Endothelial cell of umbilical vein (primary cell): Measurements from ENCODE around the gene OGT. TPM values are rescaled to one million over a fixed set of nuclear protein-coding genes. Genes with fewer than 3 reads are reported as not detected.
A peak's percentile ranks its signal among the peaks of the same experiment; 100 is the strongest.

Experiments
- BruUV-seq: library from RNA; stranded (reverse); fragments of 400-500 nt; replicated peaks from 2 replicates; lab custom pipeline; 2021; lab: Mats Ljungman, UMichigan
- CTCF ChIA-PET: fragments of 300-600, 350-600 bp; sonication (Branson Sonifier 250); formaldehyde crosslinking; loops from one replicate; lab custom pipeline; 2021; ENCODE audit warnings: antibody characterized with exemption, inconsistent platforms; lab: Charles Lee
- POLR2A ChIA-PET: fragments of 300-600, 350-600 bp; sonication (Branson Sonifier 250); formaldehyde crosslinking; loops from one replicate; lab custom pipeline; 2021; ENCODE audit warnings: antibody characterized with exemption, inconsistent platforms; lab: Charles Lee
- DNase-seq: peaks from one replicate; pipeline ENCODE4 v3.0.0-alpha.2; 2011; ENCODE audit warnings: low read depth, low spot score
- FAIRE-seq: peaks from 2 replicates; lab custom pipeline; 2011; peaks lifted over from hg19 to GRCh38; lab: Jason Lieb, UNC
- H2AFZ ChIP-seq: 2 replicates; pipeline ENCODE4 v1.6.0; 2012; ENCODE audit warnings: low read depth, low read length, control low read depth, inconsistent platforms
- H3K27ac ChIP-seq: 2 replicates; pipeline ENCODE4 v1.5.1; 2011; ENCODE audit warnings: low read depth, mild to moderate bottlenecking, control low read depth, low read length, moderate library complexity; ENCODE audit not compliant: insufficient read depth
- H3K27me3 ChIP-seq, 2 experiments: 2 replicates each; pipeline versions ENCODE4 v1.6.0 to v1.6.1; 2011; ENCODE audit warnings: low read length in 2 of 2, mixed read lengths in 1 of 2; ENCODE audit not compliant: control insufficient read depth in 2 of 2, insufficient read depth in 2 of 2
- H3K36me3 ChIP-seq, 2 experiments: 2 replicates in 1 of 2; 3 replicates in 1 of 2; pipeline ENCODE4 v1.5.1; 2011; ENCODE audit warnings: low read length in 2 of 2, mild to moderate bottlenecking in 1 of 2, moderate library complexity in 1 of 2; ENCODE audit not compliant: control insufficient read depth in 2 of 2, insufficient read depth in 2 of 2; ENCODE audit errors: extremely low read depth in 1 of 2
- H3K4me1 ChIP-seq: 3 replicates; pipeline ENCODE4 v1.5.1; 2011; ENCODE audit warnings: mild to moderate bottlenecking, low read length; ENCODE audit not compliant: control insufficient read depth, insufficient read depth; ENCODE audit errors: extremely low read depth
- H3K4me2 ChIP-seq: 2 replicates; pipeline ENCODE4 v1.6.1; 2011; ENCODE audit warnings: low read length, control low read depth, mixed read lengths; ENCODE audit not compliant: insufficient read depth
- H3K4me3 ChIP-seq, 3 experiments: fragments of 200-600 bp in 1 of 3; sonication (generic), shearing (Covaris generic) in 1 of 3; replicated peaks in 1 of 3; 2 replicates each; pipeline ENCODE4 v1.5.1; 2011 to 2016; ENCODE audit warnings: control low read depth in 3 of 3, low read length in 3 of 3, mild to moderate bottlenecking in 2 of 3, inconsistent platforms in 1 of 3, low read depth in 1 of 3, moderate library complexity in 1 of 3; ENCODE audit not compliant: insufficient read depth in 1 of 3
- H3K79me2 ChIP-seq: 2 replicates; pipeline ENCODE4 v1.6.0; 2012; ENCODE audit warnings: low read length, inconsistent platforms; ENCODE audit not compliant: control insufficient read depth, insufficient read depth
- H3K9ac ChIP-seq: replicated peaks from 2 replicates; pipeline ENCODE3; 2011; ENCODE audit warnings: low read length, control low read depth; ENCODE audit not compliant: insufficient read depth; ENCODE audit errors: extremely low read depth
- H3K9me1 ChIP-seq: replicated peaks from 3 replicates; pipeline ENCODE4 v1.6.0; 2011; ENCODE audit warnings: mild to moderate bottlenecking, low read length; ENCODE audit not compliant: control insufficient read depth, insufficient read depth; ENCODE audit errors: extremely low read depth
- H3K9me3 ChIP-seq: replicated peaks from 2 replicates; pipeline ENCODE4 v1.5.1; 2012; ENCODE audit warnings: low read length, inconsistent platforms; ENCODE audit not compliant: control insufficient read depth, insufficient read depth
- H4K20me1 ChIP-seq: replicated peaks from 2 replicates; pipeline ENCODE3; 2011; ENCODE audit warnings: mild to moderate bottlenecking, low read length; ENCODE audit not compliant: control insufficient read depth, insufficient read depth; ENCODE audit errors: extremely low read depth
- CTCF ChIP-seq, 2 donors: IDR thresholded peaks; 1 replicate in 1 of 2; 2 replicates in 1 of 2; pipeline ENCODE4 v1.5.1; 2011; ENCODE audit warnings: low read length in 2 of 2, mild to moderate bottlenecking in 2 of 2, moderate library complexity in 2 of 2, control low read depth in 1 of 2, inconsistent platforms in 1 of 2, low read depth in 1 of 2; ENCODE audit not compliant: insufficient read depth in 1 of 2; ENCODE audit errors: extremely low read depth in 1 of 2
- EZH2 ChIP-seq: IDR thresholded peaks from 2 replicates; pipeline ENCODE4 v1.6.1; 2012; ENCODE audit warnings: borderline replicate concordance, low read depth, mild to moderate bottlenecking, moderate library complexity, low read length, inconsistent platforms; ENCODE audit not compliant: severe bottlenecking
- FOS ChIP-seq: IDR thresholded peaks from 2 replicates; pipeline ENCODE4 v1.6.1; 2011; ENCODE audit warnings: mild to moderate bottlenecking, low read length, moderate library complexity, borderline replicate concordance; ENCODE audit not compliant: insufficient read depth
- GATA2 ChIP-seq: IDR thresholded peaks from 2 replicates; pipeline ENCODE4 v1.7.0; 2011; ENCODE audit warnings: low read depth, mild to moderate bottlenecking, moderate library complexity, mixed read lengths, low read length; ENCODE audit not compliant: insufficient read length, insufficient read depth
- JUN ChIP-seq: IDR thresholded peaks from 2 replicates; pipeline ENCODE4 v1.6.1; 2011; ENCODE audit warnings: borderline replicate concordance, low read depth; ENCODE audit not compliant: insufficient read length, insufficient read depth
- MAX ChIP-seq: IDR thresholded peaks from 2 replicates; pipeline ENCODE4 v1.6.1; 2011; ENCODE audit not compliant: insufficient read depth, insufficient read length
- MYC ChIP-seq: IDR thresholded peaks from one replicate; pipeline ENCODE4 v1.6.1; 2011; ENCODE audit warnings: mild to moderate bottlenecking, low read depth, low read length
- POLR2A ChIP-seq: IDR thresholded peaks from 2 replicates; pipeline ENCODE4 v1.6.1; 2012; ENCODE audit warnings: low read depth, mild to moderate bottlenecking, control low read depth, low read length
- POLR2AphosphoS5 ChIP-seq: IDR thresholded peaks from 2 replicates; pipeline ENCODE4 v1.6.1; 2012; ENCODE audit warnings: low read depth, mild to moderate bottlenecking, control low read depth, low read length, moderate library complexity; ENCODE audit not compliant: insufficient read depth
- dilution Hi-C: fragments of 300-500 bp; cut with MboI; formaldehyde crosslinking; loops from one replicate; pipeline ENCODE4 v1.15.0; 2019; ENCODE audit warnings: low sequenced_read_pairs; ENCODE audit not compliant: extremely low pct_ligation_motif_present
- intact Hi-C: fragments of 100-400 bp; cut with micrococcal nuclease; formaldehyde crosslinking; loops from one replicate; pipeline ENCODE4 v1.10.0; 2022
- polyA plus RNA-seq, 4 experiments: library from polyadenylated mRNA; depleted of rRNA in 3 of 4; stranded (reverse) in 3 of 4; unstranded in 1 of 4; fragments of >200 nt; gene quantifications; 2 replicates each; pipeline versions ENCODE4 v1.2.1 to v1.2.3, GENCODE V29; 2011 to 2012; ENCODE audit warnings: missing spikeins in 1 of 4
- total RNA-seq: library from RNA; stranded (reverse); gene quantifications from 2 replicates; pipeline ENCODE4 v1.2.3, GENCODE V29; 2021

The OGT gene
- total and polyA plus RNA-seq, 2 donors (not counting 3 experiments of a cell fraction or from before 2014, with no cell fraction given): 129 to 141 TPM

GRCh38 chrX:71547339-71547738 lies 14.4 kb downstream of the OGT start:
- peaks cover 2% of the 10 kb centered on the region for H3K9me1 ChIP-seq
- H3K9ac ChIP-seq: no peak overlapping the region
- TF ChIP-seq CTCF (IDR thresholded peaks at IDR 0.05; ENCODE audit: extremely low read depth in 1 of 2, insufficient read depth in 1 of 2, low read depth in 1 of 2, low read length in 2 of 2): no peak
- no peak for TF ChIP-seq FOS
- no peak for TF ChIP-seq EZH2
- TF ChIP-seq MAX: no peak
- TF ChIP-seq JUN: no peak
- no peak for TF ChIP-seq POLR2AphosphoS5
- no peak for TF ChIP-seq GATA2
- TF ChIP-seq MYC: no peak
- TF ChIP-seq POLR2A: no peak
- POLR2A ChIA-PET: no interaction called here
- H3K27ac ChIP-seq: no peak overlapping the region
- no peak overlapping the region for H3K4me2 ChIP-seq
- no peaks in the 10 kb centered on the region for H3K27me3 ChIP-seq
- DNase-seq: no peak
- no peak overlapping the region for H3K4me3 ChIP-seq
- no peaks in the 10 kb centered on the region for H4K20me1 ChIP-seq
- intact Hi-C loops: no loop called here
- H3K36me3 ChIP-seq: peaks cover 10% of the 10 kb centered on the region in 2 experiments
- BruUV-seq: TSS peak; percentile 3
- no peaks in the 10 kb centered on the region for H3K9me3 ChIP-seq
- dilution Hi-C loops: no loop called here
- CTCF ChIA-PET: no interaction called here
- peaks cover 65% of the 10 kb centered on the region for H3K79me2 ChIP-seq
- no peak overlapping the region for H2AFZ ChIP-seq
- FAIRE-seq: no peak
- peaks cover 12% of the 10 kb centered on the region for H3K4me1 ChIP-seq
